ENCODE results near the gene NSMF. TPM values are rescaled to one million over a fixed set of nuclear protein-coding genes. Genes with fewer than 3 reads are reported as not detected.

NSMF gene
- total and polyA plus RNA-seq, 12 donors, result 5.3 to 29.3 (median 10.9) TPM

DNA sequence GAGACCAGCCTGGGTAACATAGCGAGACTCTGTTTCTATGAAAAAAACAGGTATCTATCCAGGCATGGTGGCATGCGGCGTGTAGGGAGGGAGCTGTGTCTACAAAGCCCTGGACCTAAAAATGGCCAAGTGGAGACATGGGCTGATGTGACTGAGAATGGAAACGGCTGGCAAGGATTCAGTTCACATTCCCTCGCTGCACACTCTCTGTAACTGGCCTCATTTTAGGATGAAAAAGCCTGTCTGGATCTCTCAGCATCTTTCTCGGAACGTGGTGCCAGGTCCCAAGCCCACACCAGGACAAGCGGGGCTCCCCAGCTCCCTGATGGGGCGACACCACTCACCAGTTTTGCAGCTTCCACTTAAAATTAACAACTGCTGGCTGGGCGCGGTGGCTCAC, 49.6 kb downstream of the NSMF start:
- Histone ChIP-seq H3K4me1 (peaks cover 18 to 68% (median 44%) of the 10 kb centered on the region in 9 donors), H3K4me3 (no peak overlapping the region), H3K27me3 (peaks cover 0 to 22% (median 0%) of the 10 kb centered on the region in 7 donors), H3K36me3 (no peaks in the 10 kb centered on the region), H3K27ac (peak overlapping the region in 2 of 10 donors; percentile 10 to 83), H3K9me3 (no peaks in the 10 kb centered on the region)
- TF ChIP-seq, protein P1, sequence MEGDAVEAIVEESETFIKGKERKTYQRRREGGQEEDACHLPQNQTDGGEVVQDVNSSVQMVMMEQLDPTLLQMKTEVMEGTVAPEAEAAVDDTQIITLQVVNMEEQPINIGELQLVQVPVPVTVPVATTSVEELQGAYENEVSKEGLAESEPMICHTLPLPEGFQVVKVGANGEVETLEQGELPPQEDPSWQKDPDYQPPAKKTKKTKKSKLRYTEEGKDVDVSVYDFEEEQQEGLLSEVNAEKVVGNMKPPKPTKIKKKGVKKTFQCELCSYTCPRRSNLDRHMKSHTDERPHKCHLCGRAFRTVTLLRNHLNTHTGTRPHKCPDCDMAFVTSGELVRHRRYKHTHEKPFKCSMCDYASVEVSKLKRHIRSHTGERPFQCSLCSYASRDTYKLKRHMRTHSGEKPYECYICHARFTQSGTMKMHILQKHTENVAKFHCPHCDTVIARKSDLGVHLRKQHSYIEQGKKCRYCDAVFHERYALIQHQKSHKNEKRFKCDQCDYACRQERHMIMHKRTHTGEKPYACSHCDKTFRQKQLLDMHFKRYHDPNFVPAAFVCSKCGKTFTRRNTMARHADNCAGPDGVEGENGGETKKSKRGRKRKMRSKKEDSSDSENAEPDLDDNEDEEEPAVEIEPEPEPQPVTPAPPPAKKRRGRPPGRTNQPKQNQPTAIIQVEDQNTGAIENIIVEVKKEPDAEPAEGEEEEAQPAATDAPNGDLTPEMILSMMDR (IDR thresholded peaks at IDR 0.05), result no peak
- no peak for ATAC-seq
- intact Hi-C loops (cut with DNase I), result loop anchor here in 7 of 10 donors (2.0 to 5.0 kb wide), 3 partner anchors 107 to 117 kb away; partner anchors contain the start of gene NRARP (in 3 of the 7)
- no peak for DNase-seq
- WGBS, 2 donors, result 72 to 78% methylated on average over 11 of the region's 11 CpGs

DNA sequence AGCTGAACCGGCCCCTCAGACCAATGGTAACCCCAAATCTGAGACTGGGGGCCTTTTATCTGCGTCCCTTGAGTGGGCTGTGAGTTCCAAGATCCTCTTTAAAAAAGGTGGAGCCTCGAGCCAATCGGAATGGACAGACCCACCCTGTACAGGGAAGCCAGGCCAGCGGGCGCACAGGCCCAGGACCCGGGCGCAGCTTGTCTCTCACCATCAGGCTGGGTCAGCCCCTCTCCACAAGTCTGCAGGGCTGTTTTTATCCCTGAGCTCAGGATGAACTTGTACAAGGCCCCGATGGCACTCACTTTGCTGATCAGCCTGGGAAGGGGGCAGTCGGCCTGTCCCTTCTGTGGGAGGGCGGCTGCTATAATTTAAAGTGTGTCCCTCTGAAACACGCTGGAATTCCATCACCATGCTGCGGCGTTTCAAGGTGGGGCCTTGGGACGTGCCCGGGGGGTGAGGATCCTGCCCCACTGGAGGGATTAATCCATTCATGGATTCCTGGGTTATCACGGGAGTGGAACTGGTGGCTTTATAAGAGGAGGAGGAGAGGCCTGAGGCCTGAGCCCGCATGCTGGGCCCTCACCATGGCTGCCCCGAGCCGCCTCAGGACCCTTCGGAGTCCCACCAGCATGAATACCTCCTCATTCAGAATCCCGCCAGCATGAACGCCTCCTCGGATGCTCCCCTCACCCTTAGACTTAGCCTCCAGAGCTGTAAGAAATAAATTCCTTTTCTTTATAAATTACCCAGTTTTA, 50.3 kb downstream of the NSMF start:
- intact Hi-C loops (cut with DNase I), result loop anchor here in 7 of 10 donors (2.0 to 5.0 kb wide), 3 partner anchors 107 to 117 kb away; partner anchors contain the start of gene NRARP (in 3 of the 7)
- no peaks in the 10 kb centered on the region for H3K36me3 ChIP-seq
- no peaks in the 10 kb centered on the region for H3K9me3 ChIP-seq
- peaks cover 18 to 62% (median 43%) of the 10 kb centered on the region in 9 donors for H3K4me1 ChIP-seq
- DNase-seq (no peak), ATAC-seq (no peak)
- H3K4me3 ChIP-seq, result no peak overlapping the region
- peak overlapping the region in 4 of 10 donors; percentile 4 to 83 (median 10) for H3K27ac ChIP-seq
- TF ChIP-seq, protein P1 (IDR thresholded peaks at IDR 0.05), result no peak
- 94% methylated on average over 24 of the region's 24 CpGs for WGBS, 2 donors
- H3K27me3 ChIP-seq, result peaks cover 0 to 22% (median 0%) of the 10 kb centered on the region in 7 donors

DNA sequence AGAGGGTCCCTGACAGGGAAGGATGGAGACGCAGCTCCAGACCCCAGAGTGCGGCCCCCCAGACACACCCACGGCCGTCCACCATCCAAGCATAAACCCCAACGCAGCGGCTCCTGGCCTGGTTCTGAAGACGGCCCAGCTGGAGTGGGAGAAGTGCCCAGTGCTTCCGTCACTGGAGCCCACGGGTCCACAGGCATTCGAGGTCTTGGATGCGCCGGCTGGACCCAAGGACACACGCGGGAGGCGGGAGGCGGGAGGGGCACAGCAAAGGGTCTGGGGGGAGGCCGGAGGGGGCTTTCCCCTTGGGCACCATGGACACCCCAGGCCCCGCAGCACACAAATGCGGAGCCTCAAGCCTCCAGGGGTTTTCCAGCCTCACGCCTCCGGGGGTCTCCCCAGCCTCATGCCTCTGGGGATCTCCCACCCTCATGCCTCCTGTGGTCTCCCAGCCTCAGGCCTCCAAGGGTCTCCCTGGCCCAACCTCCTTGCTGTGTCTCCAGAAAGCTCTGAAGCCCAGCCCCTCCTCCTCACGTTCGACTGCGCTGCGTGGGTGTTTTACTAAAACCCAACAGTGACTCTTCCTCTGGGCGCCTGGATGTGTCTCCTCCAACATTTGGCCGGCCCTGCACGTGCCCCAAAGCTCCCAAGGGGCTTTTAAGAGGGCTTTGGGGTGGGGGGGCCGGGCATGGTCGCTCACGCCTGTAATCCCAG, 51.4 kb downstream of the NSMF start:
- Histone ChIP-seq H3K4me3 (peak overlapping the region in 9 of 10 donors; percentile 25 to 57 (median 51)), H3K27me3 (peaks cover 0 to 22% (median 0%) of the 10 kb centered on the region in 7 donors), H3K36me3 (no peaks in the 10 kb centered on the region), H3K9me3 (no peaks in the 10 kb centered on the region), H3K27ac (peak overlapping the region in 9 of 10 donors; percentile 53 to 85 (median 79)), H3K4me1 (peaks cover 18 to 56% (median 41%) of the 10 kb centered on the region in 9 donors)
- WGBS, 2 donors, result 46 to 55% methylated on average over 31 of the region's 31 CpGs
- peak; percentile 62 to 67 for DNase-seq
- TF ChIP-seq, protein P1 (IDR thresholded peaks at IDR 0.05), result no peak
- peak; percentile 11 to 56 (median 34) for ATAC-seq
- intact Hi-C loops (cut with DNase I), result loop anchor here (2.0 to 5.0 kb wide), 3 partner anchors 105 to 115 kb away; partner anchors contain the start of gene NRARP (in 3 of the 10)
